HEK293 (cell line): Measurements from ENCODE around the gene TMEM145.

Experiments
- ATF2 ChIP-seq: fragments of 450-650 bp; formaldehyde crosslinking; IDR thresholded peaks from 2 replicates; pipeline ENCODE4 v1.5.1; 2016; ENCODE audit warnings: missing biosample characterization, missing genetic modification characterization, low read depth
- CTCF ChIP-seq: fragments of 450-650 bp; formaldehyde crosslinking; IDR thresholded peaks from 2 replicates; pipeline ENCODE4 v1.5.1; 2016; ENCODE audit warnings: missing biosample characterization, missing genetic modification characterization
- KLF1 ChIP-seq: fragments of 450-650 bp; formaldehyde crosslinking; IDR thresholded peaks from 2 replicates; pipeline ENCODE4 v1.5.1; 2016; ENCODE audit warnings: missing biosample characterization, missing genetic modification characterization
- SP2 ChIP-seq: fragments of 450-650 bp; formaldehyde crosslinking; IDR thresholded peaks from 2 replicates; pipeline ENCODE4 v1.5.1; 2016; ENCODE audit warnings: missing biosample characterization, missing genetic modification characterization
- ZBTB8A ChIP-seq: fragments of 450-650 bp; formaldehyde crosslinking; IDR thresholded peaks from 2 replicates; pipeline ENCODE4 v1.5.1; 2016; ENCODE audit warnings: missing biosample characterization, missing genetic modification characterization
- ZNF513 ChIP-seq: fragments of 450-650 bp; IDR thresholded peaks from 2 replicates; pipeline ENCODE4 v1.5.1; 2018; ENCODE audit warnings: missing biosample characterization, missing genetic modification characterization
- ZNF660 ChIP-seq: fragments of 450-650 bp; IDR thresholded peaks from 2 replicates; pipeline ENCODE4 v1.5.1; 2018; ENCODE audit warnings: missing biosample characterization, mild to moderate bottlenecking, missing genetic modification characterization

- TF ChIP-seq ZNF660 (tag by site-specific recombination) (no peak), ZBTB8A (no peak), ZNF513 (tag by site-specific recombination) (no peak), CTCF (tag by site-specific recombination) (no peak), KLF1 (tag by site-specific recombination) (no peak), SP2 (tag by site-specific recombination) (no peak), ATF2 (tag by site-specific recombination) (no peak)
Observed at GRCh38 chr19:42333975-42334696, 21.0 kb downstream of the TMEM145 start.
